ENCODE data around the gene SLC8A2.
A peak's percentile ranks its signal among the peaks of the same experiment; 100 is the strongest.
"Not testable (repeated sequence)": the region's sequence is repeated elsewhere in the genome, so short reads cannot be mapped to it uniquely, and the experiment has no call there.

The SLC8A2 gene

DNA sequence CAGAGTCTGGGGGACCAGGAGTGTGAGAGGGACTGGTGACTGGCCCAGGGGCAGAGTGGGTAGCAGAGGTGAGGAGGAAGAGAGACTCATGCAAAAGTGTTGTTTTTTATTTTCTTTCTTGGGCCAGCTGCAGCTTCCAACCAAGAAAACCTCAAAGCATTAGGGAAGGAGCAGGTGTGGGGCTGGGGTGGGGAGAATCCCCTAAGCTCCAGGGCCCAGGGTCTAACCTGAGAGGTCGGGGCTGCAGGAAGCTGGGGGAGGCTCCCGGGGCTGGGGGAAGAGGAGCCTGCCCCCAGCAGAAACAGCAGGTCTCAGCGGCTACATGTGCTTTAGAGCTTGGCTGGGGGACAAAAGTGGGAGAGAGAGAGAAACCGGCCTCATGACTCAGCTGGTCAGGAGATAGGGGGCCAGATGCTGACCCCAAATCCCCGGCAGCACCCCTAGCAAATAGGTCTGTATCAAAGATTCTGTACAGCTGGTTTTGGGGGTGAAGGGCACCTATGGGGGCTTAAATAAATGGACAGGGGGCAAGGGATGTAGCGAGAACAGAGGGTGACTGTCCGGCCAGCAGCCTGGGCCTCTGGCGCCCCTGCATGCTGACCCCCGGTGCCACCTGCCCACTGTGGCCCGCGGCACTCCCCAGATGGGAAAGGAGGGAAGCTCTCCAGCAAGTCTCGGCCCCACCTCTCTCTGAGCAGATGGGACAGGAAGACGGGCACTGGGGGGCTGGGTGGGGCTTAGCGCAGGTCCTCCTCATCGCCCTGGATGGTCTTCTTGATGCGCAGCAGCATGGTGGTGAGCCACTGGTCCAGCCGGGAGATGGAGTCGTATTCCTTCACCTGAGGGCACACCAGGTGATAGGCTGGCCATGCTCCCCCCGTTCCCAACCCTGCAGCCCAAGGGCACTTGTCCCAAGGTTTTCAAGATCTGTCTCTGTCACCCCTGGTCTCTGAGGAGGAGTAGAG lies 16.1 kb upstream of the SLC8A2 start:
- no peak for DNase-seq (ENCODE audit: low spot score)

DNA sequence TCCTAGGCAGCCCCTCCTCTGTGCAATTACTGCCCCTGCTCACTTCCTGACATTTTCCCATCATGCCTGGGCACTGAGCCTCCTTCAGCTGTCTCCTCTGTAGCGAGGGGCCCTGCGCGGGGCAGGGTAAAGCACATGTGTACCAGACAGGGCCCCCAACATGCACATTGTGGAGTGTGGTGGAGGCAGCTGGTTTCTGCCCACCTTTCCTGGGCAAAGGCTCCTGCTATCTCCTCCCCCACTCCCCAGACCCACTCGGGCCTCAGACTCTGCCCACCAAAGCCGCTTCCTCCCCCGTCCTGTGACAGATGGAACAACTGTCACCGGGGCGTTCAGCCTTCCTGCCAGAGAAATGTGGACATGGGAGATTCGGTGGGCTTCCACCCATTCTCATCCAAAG lies 15.2 kb upstream of the SLC8A2 start:
- no peak for DNase-seq (ENCODE audit: low spot score)

DNA sequence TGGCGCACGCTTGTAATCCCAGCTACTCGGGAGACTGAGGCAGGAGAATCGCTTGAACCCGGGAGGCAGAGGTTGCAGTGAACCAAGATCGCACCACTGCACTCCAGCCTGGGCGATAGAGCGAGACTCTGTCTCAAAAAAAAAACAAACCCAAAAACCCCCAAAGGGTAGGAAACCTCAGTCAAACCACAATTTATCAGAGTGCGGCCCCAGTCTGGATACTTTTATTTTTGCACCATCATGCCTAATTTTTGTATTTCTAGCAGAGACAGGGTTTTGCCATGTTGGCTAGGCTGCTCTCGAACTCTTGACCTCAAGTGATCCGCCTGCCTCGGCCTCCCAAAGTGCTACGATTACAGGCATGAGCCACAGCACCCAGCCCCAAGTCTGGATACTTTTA lies 14.5 kb upstream of the SLC8A2 start:
- DNase-seq (ENCODE audit: low spot score): not testable (repeated sequence)

- no peak for DNase-seq (ENCODE audit: low spot score)
Observed at GRCh38 chr19:47485210-47485609, 13.5 kb upstream of the SLC8A2 start.

DNA sequence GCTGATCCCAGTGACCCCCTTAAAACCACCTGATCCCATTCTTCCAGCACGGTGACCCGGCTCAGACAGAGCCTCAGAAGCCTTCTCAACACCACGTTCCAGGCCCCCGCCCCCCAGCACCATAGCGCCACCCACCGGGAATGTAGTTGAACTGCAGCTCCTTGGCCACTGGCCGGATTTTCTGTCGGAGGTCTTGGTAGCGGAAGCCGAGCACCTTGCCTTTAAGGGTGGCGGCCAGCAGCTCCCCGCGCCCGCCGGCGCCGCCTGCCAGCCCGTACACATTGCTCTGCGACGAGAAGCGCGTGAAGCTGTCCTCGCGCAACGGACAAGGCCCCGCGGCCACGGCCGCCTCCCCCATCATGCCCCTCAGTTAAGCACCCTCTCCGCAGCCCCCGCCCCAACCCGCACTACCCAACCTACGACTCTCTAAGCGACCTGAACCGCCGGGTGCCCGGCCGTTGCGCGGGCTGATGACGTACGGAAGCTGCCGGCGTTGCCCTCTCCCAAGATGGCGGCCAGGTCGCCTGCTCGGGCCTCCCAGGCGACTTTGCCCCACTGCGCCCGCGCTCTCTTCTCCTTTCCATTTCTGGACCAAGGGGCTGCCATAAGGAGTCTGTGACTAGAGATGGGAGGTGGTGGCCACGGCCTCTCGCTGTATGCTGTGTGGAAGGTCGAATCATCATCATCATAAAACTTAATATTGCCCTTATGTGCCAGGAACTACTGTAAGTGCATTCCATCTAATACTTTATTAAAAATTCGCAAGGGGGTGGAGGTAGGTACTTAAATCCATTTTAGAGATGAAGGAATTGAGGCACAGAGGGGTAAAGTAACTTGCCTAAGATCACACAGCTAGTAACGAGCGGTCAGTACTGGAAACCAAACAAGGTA lies 12.4 kb upstream of the SLC8A2 start, which contains the start of gene KPTN:
KPTN (minus strand) TSS at position 420 of the 891 bp plus-strand sequence; CDS start at position 361, 59 bp downstream.
- peak; percentile 97 for DNase-seq (ENCODE audit: low spot score)

- no peak for DNase-seq (ENCODE audit: low spot score)
Observed at GRCh38 chr19:47483200-47483599, 11.5 kb upstream of the SLC8A2 start.

- no peak for DNase-seq (ENCODE audit: low spot score)
Observed at GRCh38 chr19:47481460-47482052, 9.9 kb upstream of the SLC8A2 start.

DNA sequence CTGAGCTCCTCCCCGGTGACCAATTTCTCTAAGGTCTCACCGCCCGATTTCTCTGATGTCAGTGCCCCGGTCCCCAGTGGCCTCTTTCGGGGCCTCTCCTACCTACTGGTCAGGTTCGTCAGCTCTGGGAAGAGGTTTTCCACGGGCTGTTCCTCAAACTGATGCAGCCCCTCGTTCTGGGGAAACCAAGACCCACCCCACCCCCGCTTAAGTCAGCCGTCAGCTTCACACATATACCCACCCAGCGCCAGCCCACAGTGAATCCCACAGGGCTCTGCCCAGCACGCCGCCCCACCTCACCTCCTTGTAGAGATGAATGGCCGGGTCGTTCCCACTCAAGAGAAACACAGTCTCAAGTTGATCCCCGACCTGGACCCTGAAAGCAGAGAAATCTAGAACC lies 9.0 kb upstream of the SLC8A2 start:
- no peak for DNase-seq (ENCODE audit: low spot score)

GRCh38 chr19:47479701-47480503 lies 8.2 kb upstream of the SLC8A2 start:
- DNase-seq (ENCODE audit: low spot score): peak; percentile 88

- DNase-seq (ENCODE audit: low spot score): no peak
Observed at GRCh38 chr19:47476438-47476972, 4.8 kb upstream of the SLC8A2 start.

GRCh38 chr19:47475465-47475864 lies 3.8 kb upstream of the SLC8A2 start:
- DNase-seq (ENCODE audit: low spot score): no peak

- no peak for DNase-seq (ENCODE audit: low spot score)
Observed at GRCh38 chr19:47473336-47473735, 1.6 kb upstream of the SLC8A2 start.

GRCh38 chr19:47471381-47471732 lies 336 bp downstream of the SLC8A2 start:
- no peak for DNase-seq (ENCODE audit: low spot score)

DNA sequence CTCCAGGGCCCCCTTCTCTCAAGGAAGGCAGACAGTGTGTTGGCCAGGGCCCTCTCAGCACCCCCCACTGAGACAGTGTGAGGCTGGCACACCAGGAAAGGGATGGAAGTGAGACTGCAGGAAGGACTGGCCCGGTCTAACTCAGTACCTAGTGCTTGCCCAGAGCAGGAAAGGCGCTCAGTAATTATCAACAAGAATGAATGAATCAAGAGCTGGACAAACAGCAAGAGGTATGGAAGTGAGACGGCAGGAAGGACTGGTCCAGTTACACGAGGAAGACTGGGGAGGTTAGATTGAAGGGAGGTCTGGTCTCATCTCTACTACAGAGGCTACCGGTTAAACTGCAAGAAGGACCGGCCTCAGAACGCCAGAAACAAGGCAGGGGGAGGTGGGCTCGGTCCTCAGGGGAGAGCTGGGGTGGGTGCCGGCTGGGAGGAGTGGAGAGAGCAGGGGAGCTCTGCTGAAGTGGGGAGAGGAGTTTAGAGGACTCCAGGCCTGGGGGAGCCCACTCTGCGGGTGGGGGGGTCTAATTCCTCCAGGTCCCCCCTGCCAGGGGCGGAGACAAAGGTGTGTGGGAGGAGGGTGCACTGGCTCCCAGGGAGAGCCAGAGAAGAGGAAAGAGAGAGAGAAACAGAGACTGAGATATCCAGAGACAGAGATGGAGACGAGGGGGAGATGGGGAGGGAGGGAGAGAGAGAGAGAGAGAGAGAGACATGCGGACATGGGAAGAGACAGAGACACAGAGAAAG lies 1.1 kb downstream of the SLC8A2 start:
- DNase-seq (ENCODE audit: low spot score): no peak

- DNase-seq (ENCODE audit: low spot score): no peak
Observed at GRCh38 chr19:47469719-47470118, 2.0 kb downstream of the SLC8A2 start.

DNA sequence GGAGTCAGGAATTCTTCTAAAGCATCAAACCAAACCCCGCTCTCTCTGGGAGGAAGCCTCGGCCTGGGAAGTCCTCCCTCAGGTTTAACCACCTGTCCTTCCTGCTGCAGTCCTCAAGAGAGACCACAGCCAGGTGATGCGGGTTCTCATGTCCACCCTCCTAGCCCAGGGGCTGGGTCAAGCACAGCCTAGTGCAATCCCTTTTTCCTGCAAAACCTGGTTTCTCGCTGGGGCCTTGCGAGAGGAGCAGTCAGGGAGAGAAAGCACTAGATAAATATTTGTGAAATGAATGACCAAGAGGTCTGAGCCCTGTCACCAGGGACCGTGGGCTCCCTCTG lies 2.4 kb downstream of the SLC8A2 start:
- DNase-seq (ENCODE audit: low spot score): no peak

DNA sequence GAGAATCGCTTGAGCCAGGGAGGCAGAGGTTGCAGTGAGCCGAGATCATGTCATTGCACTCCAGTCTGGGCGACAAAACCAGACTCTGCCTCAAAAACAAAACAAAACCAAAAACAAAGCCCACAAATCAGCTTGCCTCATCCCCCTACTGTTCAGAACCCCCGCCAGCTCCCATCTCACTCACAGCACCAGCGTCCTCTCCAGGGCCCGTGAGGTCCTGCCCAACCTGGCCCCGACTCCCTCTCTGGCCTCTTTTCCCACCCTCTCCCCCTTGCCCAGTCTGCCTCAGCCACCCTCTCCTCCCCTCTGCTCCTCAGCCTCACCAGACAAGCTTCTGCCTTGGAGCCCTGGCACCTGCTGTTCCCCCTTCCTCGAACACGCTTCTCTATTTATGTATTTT lies 3.8 kb downstream of the SLC8A2 start:
- DNase-seq (ENCODE audit: low spot score): no peak

GRCh38 chr19:47465957-47466356 lies 5.7 kb downstream of the SLC8A2 start:
- no peak for DNase-seq (ENCODE audit: low spot score)

DNA sequence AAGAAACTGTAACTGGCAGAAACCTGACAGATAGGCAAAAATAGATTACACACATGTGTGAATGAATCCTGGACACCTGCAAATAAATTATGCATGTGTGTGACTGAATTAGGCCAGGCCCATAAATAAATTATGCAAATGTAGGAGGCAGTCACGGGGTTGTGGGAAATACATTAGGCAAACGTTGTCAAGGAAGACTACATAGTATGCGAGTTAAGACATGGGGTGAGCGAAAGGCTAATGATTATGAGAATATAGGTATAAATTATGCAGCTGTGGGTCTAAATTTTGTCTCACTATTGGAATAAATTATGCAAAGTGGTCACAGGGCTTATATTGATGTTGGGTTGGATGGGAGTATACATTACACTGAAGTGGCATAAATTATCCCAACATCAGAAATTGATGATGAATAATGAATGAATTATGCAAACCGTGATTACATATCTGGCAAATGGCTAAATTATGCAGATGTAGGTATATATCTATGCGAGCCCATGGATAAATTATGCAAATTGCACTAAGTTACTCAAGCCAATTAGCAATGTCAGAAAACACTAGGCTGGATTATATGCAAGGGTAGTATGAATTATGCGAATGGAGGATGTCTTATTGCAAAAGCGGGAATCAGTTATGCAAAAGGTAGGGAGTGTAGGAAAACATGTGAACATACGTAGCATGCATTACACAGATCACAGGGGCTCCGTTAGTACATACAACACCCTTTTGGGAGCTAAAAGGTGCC lies 6.8 kb downstream of the SLC8A2 start:
- DNase-seq (ENCODE audit: low spot score): no peak

DNA sequence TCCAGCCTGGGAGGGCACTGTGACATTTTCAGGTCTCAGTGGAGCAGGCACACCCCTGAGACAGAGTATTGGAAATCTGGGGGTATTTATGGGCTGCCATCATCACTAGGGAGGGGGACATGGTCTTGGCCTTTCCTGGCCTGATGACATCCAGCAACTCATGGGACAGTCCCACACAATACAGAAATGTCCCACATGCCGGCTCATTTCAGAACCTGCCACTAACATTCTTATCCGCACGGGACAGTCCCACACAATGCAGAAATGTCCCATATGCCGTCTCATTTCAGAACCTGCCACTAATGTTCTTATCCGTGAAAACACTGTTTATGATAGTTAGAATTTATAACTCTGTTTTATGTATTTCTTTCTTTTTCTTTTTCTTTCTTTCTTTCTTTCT lies 9.8 kb downstream of the SLC8A2 start:
- DNase-seq (ENCODE audit: low spot score): no peak
